ENCODE measurements around the gene C1orf167.

Gene C1orf167

GRCh38 chr1:11736746-11737639 lies 25.0 kb upstream of the C1orf167 start:
- peak; percentile 52 for DNase-seq

GRCh38 chr1:11738096-11738495 lies 23.9 kb upstream of the C1orf167 start:
- no peak for DNase-seq

- no peak for DNase-seq
These were observed 23.2 kb upstream of the C1orf167 start for GRCh38 chr1:11738783-11739182.

- peak; percentile 64 for DNase-seq
These were observed 21.5 kb upstream of the C1orf167 start for GRCh38 chr1:11740258-11741192.

GRCh38 chr1:11741482-11741881 lies 20.5 kb upstream of the C1orf167 start:
- no peak for DNase-seq

GRCh38 chr1:11741919-11742558 lies 20.0 kb upstream of the C1orf167 start:
- no peak for DNase-seq

- no peak for DNase-seq
These were observed 17.7 kb upstream of the C1orf167 start for GRCh38 chr1:11744287-11744686.

GRCh38 chr1:11746092-11746491 lies 15.9 kb upstream of the C1orf167 start:
- DNase-seq, result no peak

- no peak for DNase-seq
These were observed 15.1 kb upstream of the C1orf167 start for GRCh38 chr1:11746795-11747487.

- no peak for DNase-seq
These were observed 13.4 kb upstream of the C1orf167 start for GRCh38 chr1:11748294-11749202.

- DNase-seq, result peak; percentile 36
These were observed 12.7 kb upstream of the C1orf167 start for GRCh38 chr1:11749203-11749689.

- DNase-seq, result no peak
These were observed 12.0 kb upstream of the C1orf167 start for GRCh38 chr1:11749996-11750395.

- DNase-seq, result no peak
These were observed 10.9 kb upstream of the C1orf167 start for GRCh38 chr1:11751087-11751486.

- no peak for DNase-seq
These were observed 9.5 kb upstream of the C1orf167 start for GRCh38 chr1:11752359-11753088.

- DNase-seq, result no peak
These were observed 8.3 kb upstream of the C1orf167 start for GRCh38 chr1:11753555-11754208.

- DNase-seq, result no peak
These were observed 4.9 kb upstream of the C1orf167 start for GRCh38 chr1:11757047-11757446.

GRCh38 chr1:11759791-11760190 lies 2.2 kb upstream of the C1orf167 start:
- DNase-seq, result no peak

- no peak for DNase-seq
These were observed 708 bp upstream of the C1orf167 start for GRCh38 chr1:11761285-11761684.

GRCh38 chr1:11764115-11764514 lies 2.1 kb downstream of the C1orf167 start:
- DNase-seq, result no peak

- no peak for DNase-seq
These were observed 2.5 kb downstream of the C1orf167 start for GRCh38 chr1:11764519-11764918.
